HUES64 (cell line): Measurements from ENCODE around the gene HTR3C.
"Not testable (repeated sequence)": the region's sequence is repeated elsewhere in the genome, so short reads cannot be mapped to it uniquely, and the experiment has no call there.

Source experiments
- H3K27ac ChIP-seq: 2 replicates; pipeline ENCODE4 v1.7.0; 2013; ENCODE audit warnings: low read depth, low read length, inconsistent platforms
- H3K27me3 ChIP-seq: 2 replicates; pipeline ENCODE4 v1.6.1; 2013; ENCODE audit warnings: mild to moderate bottlenecking, low read length; ENCODE audit not compliant: insufficient read depth
- H3K36me3 ChIP-seq: 2 replicates; pipeline ENCODE4 v1.6.1; 2013; ENCODE audit warnings: mild to moderate bottlenecking, low read length; ENCODE audit not compliant: insufficient read depth
- H3K4me1 ChIP-seq: 2 replicates; pipeline ENCODE4 v1.6.1; 2013; ENCODE audit warnings: mild to moderate bottlenecking, low read length, moderate library complexity; ENCODE audit not compliant: insufficient read depth
- H3K4me3 ChIP-seq: 2 replicates; pipeline ENCODE4 v1.5.1; 2013; ENCODE audit warnings: mild to moderate bottlenecking, low read length, moderate library complexity
- H3K9ac ChIP-seq: 2 replicates; pipeline ENCODE4 v1.6.1; 2013; ENCODE audit warnings: mild to moderate bottlenecking, low read depth, low read length
- H3K9me3 ChIP-seq: 2 replicates; pipeline ENCODE4 v1.6.1; 2013; ENCODE audit warnings: low read depth, low read length; ENCODE audit not compliant: insufficient read depth
- WGBS: fragments of 150-250, 120-280 bp; methylation state at CpG from one replicate; pipeline ENCODE4 v1.1.7; 2013; ENCODE audit warnings: missing lambda C conversion rate; 5-methylcytosine and 5-hydroxymethylcytosine counted together

HTR3C gene

DNA sequence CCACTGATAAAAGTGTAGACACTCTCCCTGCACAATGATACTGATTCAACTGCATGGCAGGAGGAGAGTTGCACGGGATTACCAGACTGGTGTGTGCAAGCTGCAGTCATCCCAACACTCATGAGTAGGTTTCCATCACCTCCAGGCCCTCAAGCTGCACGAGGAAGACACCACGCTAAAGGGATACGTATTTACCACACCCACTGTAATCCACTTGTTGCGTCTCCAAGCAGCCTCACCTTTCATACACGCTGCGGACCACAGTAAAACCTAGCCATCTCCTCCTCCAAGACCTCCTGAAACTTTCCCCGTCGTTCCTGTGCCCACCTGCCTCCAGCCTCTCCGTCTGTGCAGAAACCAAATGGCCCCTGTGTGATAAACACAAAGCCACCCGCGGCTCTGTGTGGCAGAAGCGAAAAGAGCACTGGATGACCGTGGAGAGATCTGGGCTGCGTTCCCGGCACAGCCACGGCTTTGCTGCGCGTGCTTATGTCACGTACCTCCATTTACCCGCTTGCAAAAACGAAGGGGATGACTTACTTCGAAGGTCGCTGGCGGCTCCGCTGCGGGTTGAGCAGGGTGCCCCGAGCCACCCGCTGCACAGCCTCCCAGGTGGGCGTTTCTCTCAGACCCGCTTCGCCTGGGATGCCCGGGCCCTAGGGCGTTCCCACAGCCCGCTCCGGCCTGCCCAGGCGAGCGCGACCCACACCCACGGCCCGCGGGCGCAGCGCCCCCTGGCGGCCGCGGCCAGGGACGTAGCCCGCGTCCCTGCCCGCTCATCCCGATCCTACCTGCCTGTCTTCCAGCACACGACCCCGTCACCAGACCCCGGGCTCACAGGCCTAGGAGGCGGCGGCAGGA lies 35.8 kb upstream of the HTR3C start:
- Histone ChIP-seq H3K27me3 (no peaks in the 10 kb centered on the region), H3K9me3 (no peaks in the 10 kb centered on the region), H3K4me1 (peaks cover 6% of the 10 kb centered on the region; the same call in 1 of the 2 replicates), H3K36me3 (peaks cover 18% of the 10 kb centered on the region), H3K27ac (peak overlapping the region; percentile 51; the same call in 1 of the 2 replicates), H3K4me3 (peak overlapping the region; percentile 83), H3K9ac (peak overlapping the region; percentile 80)
- 14% methylated on average over 57 of the region's 57 CpGs for WGBS

DNA sequence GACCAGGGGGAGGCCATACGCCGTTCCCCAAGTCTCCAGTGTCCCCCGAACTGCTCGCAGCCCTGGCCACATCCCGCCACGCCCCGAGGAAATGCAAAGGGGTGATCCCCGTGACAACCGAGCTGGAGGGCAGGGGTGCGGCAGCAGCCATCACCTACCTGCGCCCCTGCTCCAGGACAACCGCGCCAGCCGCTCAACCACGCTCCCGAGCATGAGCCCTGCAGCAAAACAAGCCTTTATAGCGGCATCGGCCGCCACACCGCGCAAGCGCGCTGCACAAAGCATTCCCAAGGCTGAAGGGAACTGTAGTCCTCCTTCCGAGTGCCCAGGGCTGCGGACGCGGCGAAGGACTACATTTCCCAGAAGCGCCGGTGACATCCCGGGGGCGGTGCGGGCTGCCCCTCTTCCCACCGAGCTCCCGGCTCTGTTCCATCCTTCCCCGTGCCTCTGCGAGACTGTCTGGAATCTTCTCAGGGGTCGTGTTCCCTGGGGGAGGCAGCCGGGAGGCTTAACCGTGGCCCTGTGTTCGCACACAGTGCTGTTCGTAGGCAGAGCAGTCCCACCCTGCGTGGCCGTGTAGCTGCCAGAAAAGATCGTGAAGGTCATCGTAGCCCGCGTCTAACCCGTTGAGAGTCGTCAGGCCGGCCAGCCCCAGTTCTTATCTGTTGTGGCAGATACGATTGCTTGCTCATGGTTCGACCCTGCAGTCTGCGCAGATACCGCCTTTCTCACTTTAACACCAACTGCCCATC lies 35.0 kb upstream of the HTR3C start, which contains the start of gene ABCC5:
Gene ABCC5 (minus strand): TSS at position 213 of the 752 bp plus-strand sequence. CDS start 3,492 bp downstream, outside the sequence.
- peak within 1 kb of the TSS; percentile 51 for H3K27ac ChIP-seq

GRCh38 chr3:184018424-184018973 lies 34.3 kb upstream of the HTR3C start:
- Histone ChIP-seq H3K27ac (peak overlapping the region; percentile 16; the same call in 1 of the 2 replicates), H3K9ac (peak overlapping the region; percentile 80; the same call in 1 of the 2 replicates)

More for the DNA sequence above, 35.0 kb upstream of the HTR3C start, which contains the start of gene ABCC5:
- Histone ChIP-seq H3K4me3 (peak within 1 kb of the TSS; percentile 83), H3K36me3 (peaks cover 10% of the 10 kb centered on the region), H3K9me3 (no peaks in the 10 kb centered on the region), H3K4me1 (peaks cover 6% of the 10 kb centered on the region; the same call in 1 of the 2 replicates), H3K9ac (peak within 1 kb of the TSS; percentile 80), H3K27me3 (no peaks in the 10 kb centered on the region)
- WGBS, result 1% methylated on average over 55 of the region's 55 CpGs

GRCh38 chr3:184022323-184022722 lies 30.5 kb upstream of the HTR3C start:
- Histone ChIP-seq H3K27me3 (no peaks in the 10 kb centered on the region), H3K9me3 (no peaks in the 10 kb centered on the region), H3K4me3 (no peak overlapping the region), H3K9ac (no peak overlapping the region), H3K36me3 (no peaks in the 10 kb centered on the region), H3K27ac (no peak overlapping the region), H3K4me1 (no peaks in the 10 kb centered on the region)
- WGBS, result 100% methylated on average over 6 of the region's 7 CpGs

More at GRCh38 chr3:184018424-184018973, 34.3 kb upstream of the HTR3C start:
- Histone ChIP-seq H3K27me3 (no peaks in the 10 kb centered on the region), H3K4me1 (peaks cover 6% of the 10 kb centered on the region; the same call in 1 of the 2 replicates), H3K9me3 (no peaks in the 10 kb centered on the region), H3K36me3 (peaks cover 6% of the 10 kb centered on the region), H3K4me3 (peak overlapping the region; percentile 83)
- 93% methylated on average over 21 of the region's 21 CpGs for WGBS

DNA sequence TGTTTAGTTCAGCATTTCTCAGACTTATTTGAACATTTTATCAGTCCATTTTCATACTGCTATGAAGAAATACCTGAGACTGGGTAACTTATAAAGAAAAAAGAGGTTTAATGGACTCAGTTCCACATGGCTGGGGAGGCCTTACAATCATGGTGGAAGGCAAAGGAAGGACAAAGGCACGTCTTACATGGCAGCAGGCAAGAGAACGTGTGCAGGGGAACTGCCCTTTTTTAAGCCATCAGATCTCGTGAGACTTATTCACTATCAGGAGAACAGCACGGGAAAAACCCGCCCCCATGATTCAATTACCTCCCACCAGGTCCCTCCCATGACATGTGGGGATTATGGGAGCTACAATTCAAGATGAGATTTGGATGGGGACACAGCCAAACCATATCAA lies 27.6 kb upstream of the HTR3C start:
- not testable (repeated sequence) for H3K27me3 ChIP-seq, H3K9ac ChIP-seq, H3K36me3 ChIP-seq, H3K4me3 ChIP-seq, H3K9me3 ChIP-seq, H3K27ac ChIP-seq, H3K4me1 ChIP-seq
- WGBS, result 76% methylated on average over 5 of the region's 5 CpGs

- H3K9ac ChIP-seq, H3K4me3 ChIP-seq, H3K27ac ChIP-seq, H3K36me3 ChIP-seq, H3K9me3 ChIP-seq, H3K27me3 ChIP-seq, H3K4me1 ChIP-seq: not testable (repeated sequence)
- WGBS, result 90% methylated on average over 1 of the region's 1 CpG
Measured at GRCh38 chr3:184028275-184028890, 24.5 kb upstream of the HTR3C start.

GRCh38 chr3:184029443-184029842 lies 23.4 kb upstream of the HTR3C start:
- Histone ChIP-seq H3K4me3 (no peak overlapping the region), H3K9me3 (no peaks in the 10 kb centered on the region), H3K4me1 (no peaks in the 10 kb centered on the region), H3K27me3 (no peaks in the 10 kb centered on the region), H3K27ac (no peak overlapping the region), H3K36me3 (no peaks in the 10 kb centered on the region), H3K9ac (no peak overlapping the region)
- WGBS, result 82% methylated on average over 2 of the region's 2 CpGs

DNA sequence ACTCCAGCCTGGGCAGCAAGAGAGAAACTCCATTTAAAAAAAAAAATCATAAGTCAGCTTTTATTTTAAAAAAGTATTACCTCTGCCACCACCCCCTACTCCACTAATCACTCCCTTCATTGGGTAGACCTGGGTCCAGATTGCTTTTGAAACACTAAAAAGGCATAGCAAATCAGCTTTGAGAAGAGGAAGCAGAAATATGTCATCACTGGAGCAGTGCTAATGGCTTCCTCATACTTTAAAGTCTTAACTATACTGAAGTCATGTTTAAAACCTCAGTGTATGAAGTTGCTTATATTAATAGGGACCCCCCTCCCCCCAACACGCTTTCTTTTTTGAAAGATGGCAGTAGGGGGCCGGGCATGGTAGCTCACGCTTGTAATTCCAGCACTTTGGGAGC lies 22.3 kb upstream of the HTR3C start:
- WGBS, result 94% methylated on average over 3 of the region's 3 CpGs
- H3K27ac ChIP-seq, result no peak overlapping the region
- H3K4me3 ChIP-seq, result no peak overlapping the region
- H3K27me3 ChIP-seq, result no peaks in the 10 kb centered on the region
- no peaks in the 10 kb centered on the region for H3K4me1 ChIP-seq
- no peaks in the 10 kb centered on the region for H3K9me3 ChIP-seq
- H3K36me3 ChIP-seq, result no peaks in the 10 kb centered on the region
- H3K9ac ChIP-seq, result no peak overlapping the region

GRCh38 chr3:184031187-184031792 lies 21.6 kb upstream of the HTR3C start, which contains the start of gene HTR3D:
Gene HTR3D, plus strand, starts transcription at chr3:184031742. Its CDS starts 0 bp downstream, at chr3:184031742.
- no peaks in the 10 kb centered on the region for H3K4me1 ChIP-seq
- no peaks in the 10 kb centered on the region for H3K36me3 ChIP-seq
- no peak within 1 kb of the TSS for H3K27ac ChIP-seq
- no peak within 1 kb of the TSS for H3K4me3 ChIP-seq
- 80% methylated on average over 4 of the region's 4 CpGs for WGBS
- no peak within 1 kb of the TSS for H3K9ac ChIP-seq
- H3K27me3 ChIP-seq, result no peaks in the 10 kb centered on the region
- no peaks in the 10 kb centered on the region for H3K9me3 ChIP-seq

DNA sequence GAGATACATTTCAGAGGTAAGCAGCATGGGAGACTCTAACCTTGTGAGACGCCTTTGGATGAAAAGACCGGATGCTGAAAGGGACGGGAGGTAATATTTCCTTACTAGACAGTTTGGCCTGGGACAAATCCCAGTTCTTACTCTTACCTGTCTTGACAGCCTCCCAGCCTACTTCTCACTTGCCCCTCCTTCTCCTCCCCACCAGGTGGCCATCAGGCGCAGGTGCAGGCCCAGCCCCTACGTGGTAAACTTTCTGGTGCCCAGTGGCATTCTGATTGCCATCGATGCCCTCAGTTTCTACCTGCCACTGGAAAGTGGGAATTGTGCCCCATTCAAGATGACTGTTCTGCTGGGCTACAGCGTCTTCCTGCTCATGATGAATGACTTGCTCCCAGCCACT lies 15.0 kb upstream of the HTR3C start:
- Histone ChIP-seq H3K27ac (no peak overlapping the region), H3K4me3 (no peak overlapping the region), H3K4me1 (no peaks in the 10 kb centered on the region), H3K9ac (no peak overlapping the region), H3K36me3 (no peaks in the 10 kb centered on the region), H3K27me3 (no peaks in the 10 kb centered on the region), H3K9me3 (no peaks in the 10 kb centered on the region)
- 79% methylated on average over 7 of the region's 7 CpGs for WGBS
